NT2/D1 (cell line): ENCODE data around the gene CIP2A.

Source experiments
- SUZ12 ChIP-seq: IDR thresholded peaks from 2 replicates; pipeline ENCODE4 v1.6.1; 2011; ENCODE audit not compliant: insufficient read length, insufficient read depth; ENCODE audit errors: extremely low read depth
- YY1 ChIP-seq: IDR thresholded peaks from 2 replicates; pipeline ENCODE4 v1.6.1; 2011; ENCODE audit not compliant: insufficient read length, insufficient read depth
- ZNF274 ChIP-seq: IDR thresholded peaks from 2 replicates; pipeline ENCODE4 v1.6.1; 2011; ENCODE audit warnings: mild to moderate bottlenecking, low read depth, low read length

DNA sequence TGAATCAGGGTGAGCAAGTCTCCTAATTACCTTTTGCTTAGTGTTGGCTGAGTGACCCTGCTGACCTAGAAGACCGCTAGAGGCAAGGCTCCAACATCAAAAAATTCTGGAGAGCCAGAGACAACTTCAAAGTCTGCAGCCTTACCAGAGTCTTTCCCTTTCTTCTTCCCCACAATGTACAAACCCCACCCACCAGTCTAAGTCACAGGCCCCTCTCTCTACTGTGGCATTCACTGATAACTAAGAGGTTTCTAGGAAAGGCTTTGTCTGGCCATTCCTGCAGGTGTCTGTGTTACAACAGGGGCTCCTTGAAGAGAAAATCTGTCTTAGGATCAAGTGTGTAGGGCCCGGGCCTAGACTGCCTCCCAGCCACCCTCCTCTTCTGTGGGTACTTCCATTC, 79.4 kb downstream of the CIP2A start:
- TF ChIP-seq ZNF274 (no peak), SUZ12 (no peak), YY1 (no peak)
